ENCODE results near the gene MACROD2.

Gene MACROD2

GRCh38 chr20:14778875-14779274, 783.6 kb downstream of the MACROD2 start:
- DNase-seq = no peak

- no peak for DNase-seq
Observed at GRCh38 chr20:14780508-14780907, 785.2 kb downstream of the MACROD2 start.

DNA sequence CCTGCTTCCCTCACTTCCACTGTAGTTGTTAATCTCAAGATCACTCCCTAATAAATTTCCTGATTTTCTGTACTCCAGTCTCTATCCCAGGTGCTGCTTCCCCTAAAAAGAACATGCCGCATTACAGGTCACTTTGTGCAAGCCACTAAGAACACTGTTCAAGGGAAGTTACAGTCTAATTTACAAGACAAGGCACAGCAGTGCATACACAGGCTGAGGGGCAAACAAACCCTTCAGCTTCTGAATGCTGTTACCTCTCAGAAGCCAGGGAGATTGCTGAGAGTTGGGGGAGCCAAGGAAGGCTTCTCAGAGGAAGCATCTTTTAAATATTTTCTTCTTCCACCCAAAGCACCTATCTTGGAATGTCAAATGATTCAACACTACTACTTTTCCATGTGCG, 787.4 kb downstream of the MACROD2 start:
- no peak for DNase-seq

- no peak for DNase-seq
Observed at GRCh38 chr20:14783766-14784165, 788.5 kb downstream of the MACROD2 start.

DNA sequence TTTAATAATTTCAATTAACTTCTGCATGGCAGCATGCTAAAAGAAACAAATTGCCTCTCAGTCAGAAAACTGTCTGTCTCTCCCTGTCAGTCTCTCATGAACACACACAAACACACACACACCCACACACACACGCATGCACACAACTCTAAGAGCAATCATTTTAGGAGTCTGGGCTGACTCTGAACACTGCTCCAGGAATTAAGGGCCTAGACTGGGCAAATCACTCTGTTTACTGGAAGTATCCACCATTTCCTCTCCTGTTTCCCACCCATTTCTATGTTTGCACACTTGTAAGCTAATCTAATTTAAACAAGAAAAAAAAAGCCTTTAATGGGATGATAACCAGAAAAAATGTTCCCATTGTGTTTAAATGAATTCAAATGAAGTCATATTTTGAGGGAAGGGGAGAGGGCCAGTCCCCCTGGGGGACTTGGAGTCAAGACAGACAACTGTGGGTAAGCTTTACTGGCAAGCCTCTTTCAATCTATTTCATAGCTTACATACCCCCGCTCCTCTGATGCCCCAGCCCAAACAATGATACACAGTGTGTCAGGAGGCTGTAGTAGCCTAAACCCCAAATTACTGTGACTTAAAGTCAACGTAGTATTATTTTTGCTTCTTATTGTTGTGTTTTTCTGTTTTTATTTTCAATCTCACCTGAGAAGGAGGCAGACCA, 789.9 kb downstream of the MACROD2 start:
- no peak for DNase-seq

GRCh38 chr20:14790190-14790589, 794.9 kb downstream of the MACROD2 start:
- no peak for DNase-seq

- no peak for DNase-seq
Observed at GRCh38 chr20:14790771-14791620, 795.7 kb downstream of the MACROD2 start.

- DNase-seq = no peak
Observed at GRCh38 chr20:14792915-14793314, 797.6 kb downstream of the MACROD2 start.

- DNase-seq = no peak
Observed at GRCh38 chr20:14799545-14800216, 804.4 kb downstream of the MACROD2 start.

- no peak for DNase-seq
Observed at GRCh38 chr20:14800707-14801425, 805.5 kb downstream of the MACROD2 start.

- no peak for DNase-seq
Observed at GRCh38 chr20:14801591-14802325, 806.4 kb downstream of the MACROD2 start.

GRCh38 chr20:14807224-14807623, 811.9 kb downstream of the MACROD2 start:
- DNase-seq = no peak

DNA sequence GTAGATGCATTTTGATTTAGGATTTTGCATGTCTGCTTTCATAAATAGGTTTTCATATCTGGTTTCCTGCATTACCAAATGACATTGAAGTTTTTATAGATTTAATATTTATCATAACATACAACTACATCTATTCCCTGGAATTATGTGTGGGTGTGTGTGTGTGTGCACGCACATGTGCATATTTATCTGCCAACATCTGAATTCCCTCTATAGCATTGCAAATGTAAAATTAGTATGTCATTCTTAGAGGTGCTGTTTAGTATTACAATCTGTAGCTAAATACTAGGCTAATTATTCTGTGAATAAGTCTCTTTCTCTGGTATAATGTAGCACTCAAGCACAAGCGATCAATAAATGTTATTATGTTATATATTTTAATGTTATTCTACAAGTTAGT, 820.0 kb downstream of the MACROD2 start:
- DNase-seq = no peak

DNA sequence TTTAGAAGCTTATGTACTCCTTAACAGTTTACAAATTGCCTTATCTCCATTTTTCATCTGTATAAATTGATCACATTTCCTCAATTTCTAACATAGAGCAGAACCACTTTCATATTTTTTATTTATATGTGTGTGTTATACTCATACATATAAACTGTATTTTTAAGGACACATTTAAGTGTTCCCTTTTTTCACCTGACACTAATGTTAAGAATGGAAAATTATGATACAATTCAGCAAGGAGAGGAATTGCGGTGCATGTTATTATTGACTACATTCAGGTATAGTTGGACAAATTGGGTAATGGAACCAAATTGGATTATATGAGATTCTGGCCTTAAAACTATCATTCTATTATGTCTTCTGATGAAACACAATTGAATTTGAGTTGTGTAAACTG, 821.2 kb downstream of the MACROD2 start:
- DNase-seq = no peak

- DNase-seq = no peak
Observed at GRCh38 chr20:14817101-14817500, 821.8 kb downstream of the MACROD2 start.

GRCh38 chr20:14820771-14821170, 825.5 kb downstream of the MACROD2 start:
- DNase-seq = no peak

DNA sequence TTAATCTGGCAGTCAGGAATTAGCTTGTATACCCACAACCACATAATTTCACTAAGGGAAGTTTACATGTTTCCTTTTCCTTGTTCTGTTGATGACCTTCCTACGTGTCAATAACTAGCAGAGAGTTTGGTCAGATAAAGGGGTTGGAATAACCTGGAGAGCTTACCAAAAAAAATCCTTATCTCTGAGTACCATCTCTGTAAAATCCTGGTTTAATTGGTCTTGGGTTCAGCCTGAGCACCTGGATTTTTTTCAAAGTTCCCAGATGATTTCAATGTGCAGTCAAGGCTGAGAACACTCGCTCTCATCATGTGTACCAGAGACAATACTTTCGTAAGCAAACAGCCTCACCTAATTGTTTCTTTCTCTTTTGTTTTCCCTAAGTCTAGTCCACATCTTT, 825.9 kb downstream of the MACROD2 start:
- no peak for DNase-seq

DNA sequence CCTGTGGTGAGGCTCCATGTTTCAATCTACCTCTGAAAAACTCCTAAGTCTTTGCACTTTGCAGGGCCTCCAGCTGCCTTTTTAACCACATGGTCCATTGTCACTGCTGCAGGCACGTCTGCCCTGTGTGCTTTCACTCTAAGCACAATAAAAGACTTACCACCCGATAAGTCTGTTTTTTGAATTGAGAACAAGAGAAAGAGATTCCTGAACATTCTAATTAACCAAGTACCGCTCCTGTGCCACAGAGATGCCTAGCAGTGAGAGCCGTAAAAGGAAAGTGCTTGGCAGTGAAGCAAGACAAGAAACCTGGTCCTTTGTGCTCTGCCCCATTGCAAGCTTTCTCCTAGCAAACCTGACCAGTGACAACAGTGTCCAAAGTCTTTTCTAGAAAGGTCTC, 829.7 kb downstream of the MACROD2 start:
- DNase-seq = no peak

DNA sequence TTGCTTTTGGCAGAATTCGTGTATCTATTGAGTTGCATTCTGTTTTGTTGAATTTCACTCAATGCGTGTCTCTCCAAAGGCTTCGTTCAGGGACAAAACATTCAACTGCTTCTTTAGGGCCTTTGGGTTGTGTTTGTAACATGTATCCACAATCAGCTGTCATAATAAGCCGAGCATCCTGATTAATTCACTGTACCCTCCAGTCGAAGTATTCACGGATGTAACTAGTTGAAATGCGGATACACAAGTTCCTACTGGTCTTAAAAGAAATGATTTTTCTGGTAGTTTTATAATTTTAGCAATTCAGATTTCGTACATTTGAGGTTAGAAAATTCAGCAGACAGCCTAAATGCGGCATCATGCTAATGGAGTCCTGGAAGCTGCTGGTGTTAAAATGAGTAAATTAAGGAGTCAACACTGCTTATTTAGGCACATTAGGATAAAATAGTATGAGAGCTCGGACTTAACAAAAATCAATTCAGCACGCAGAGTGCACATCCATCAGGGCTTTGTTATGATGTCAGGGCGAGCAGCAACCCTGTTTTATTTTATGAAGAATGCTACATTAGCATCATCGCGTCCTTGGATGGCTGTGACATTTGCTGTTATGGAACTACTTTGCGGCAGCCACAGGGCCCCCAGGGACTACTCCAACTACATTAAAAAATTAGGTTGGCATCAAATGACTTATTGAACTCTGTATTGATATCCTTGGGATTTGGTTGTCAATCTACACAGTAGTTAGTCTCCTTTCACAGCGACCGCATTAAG, 831.4 kb downstream of the MACROD2 start:
- no peak for DNase-seq

GRCh38 chr20:14828459-14828858, 833.1 kb downstream of the MACROD2 start:
- no peak for DNase-seq

DNA sequence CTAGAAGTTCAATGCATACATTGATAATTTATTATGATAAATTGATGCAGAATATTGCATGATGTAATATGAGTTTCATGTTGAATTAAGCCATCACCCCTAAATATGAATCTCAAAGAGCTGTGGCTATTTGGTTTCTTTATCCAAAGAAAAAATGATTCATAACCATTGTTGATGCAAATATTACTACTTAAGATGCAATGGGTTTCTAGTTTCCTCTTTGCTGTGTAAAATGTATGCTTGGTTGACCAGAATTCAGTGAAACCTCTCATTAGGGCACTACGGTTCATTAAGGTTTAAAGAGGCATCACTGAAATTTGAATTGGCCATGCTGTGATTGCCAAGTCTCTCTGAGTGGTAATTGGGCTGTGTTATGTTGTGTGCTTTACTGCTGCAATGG, 834.6 kb downstream of the MACROD2 start:
- DNase-seq = no peak

DNA sequence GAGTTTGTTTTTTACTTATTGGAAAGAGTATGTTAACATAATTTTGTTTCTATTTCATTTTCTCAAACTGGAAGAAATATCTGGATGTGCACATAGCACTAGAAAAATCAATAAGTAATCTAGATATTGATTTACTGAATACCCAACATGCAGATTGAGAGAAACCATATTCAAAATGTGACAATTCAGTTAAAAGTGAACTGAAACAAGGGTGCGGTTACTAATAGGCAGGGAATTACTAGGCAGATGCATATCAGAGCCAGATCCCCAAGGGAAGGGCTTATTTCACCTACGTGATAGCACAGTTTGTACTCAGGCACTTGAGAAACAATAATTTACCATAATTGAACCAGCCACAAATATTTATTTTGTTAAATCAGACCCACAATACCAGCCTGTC, 835.1 kb downstream of the MACROD2 start:
- no peak for DNase-seq
